Upper lobe of left lung (tissue), 4 donors: ENCODE measurements around the gene CLCN6.

Source experiments
- EP300 ChIP-seq, 4 donors: sonication (generic); formaldehyde crosslinking; IDR thresholded peaks; one replicate each; pipeline ENCODE4 v1.5.1; 2017; ENCODE audit warnings: antibody characterized with exemption in 4 of 4, control low read depth in 2 of 4
- POLR2A ChIP-seq, 4 donors: fragments of 450-650 bp; IDR thresholded peaks; one replicate each; pipeline ENCODE4 v1.5.1; 2016 to 2017; ENCODE audit warnings: antibody characterized with exemption in 4 of 4, mild to moderate bottlenecking in 2 of 4
- TF ChIP-seq, protein P1 (sequence below), 6 experiments: fragments of 450-650 bp in 4 of 6; fragments of 200-600 bp in 2 of 6; sonication (generic) in 2 of 6; IDR thresholded peaks; one replicate each; pipeline ENCODE4 v1.5.1; 2016 to 2019; ENCODE audit warnings: antibody characterized with exemption in 6 of 6

GRCh38 chr1:11799099-11799498 lies 6.9 kb upstream of the CLCN6 start:
- TF ChIP-seq EP300 (IDR thresholded peaks at IDR 0.05) (no peak), POLR2A (IDR thresholded peaks at IDR 0.05) (no peak)
- TF ChIP-seq, protein P1, sequence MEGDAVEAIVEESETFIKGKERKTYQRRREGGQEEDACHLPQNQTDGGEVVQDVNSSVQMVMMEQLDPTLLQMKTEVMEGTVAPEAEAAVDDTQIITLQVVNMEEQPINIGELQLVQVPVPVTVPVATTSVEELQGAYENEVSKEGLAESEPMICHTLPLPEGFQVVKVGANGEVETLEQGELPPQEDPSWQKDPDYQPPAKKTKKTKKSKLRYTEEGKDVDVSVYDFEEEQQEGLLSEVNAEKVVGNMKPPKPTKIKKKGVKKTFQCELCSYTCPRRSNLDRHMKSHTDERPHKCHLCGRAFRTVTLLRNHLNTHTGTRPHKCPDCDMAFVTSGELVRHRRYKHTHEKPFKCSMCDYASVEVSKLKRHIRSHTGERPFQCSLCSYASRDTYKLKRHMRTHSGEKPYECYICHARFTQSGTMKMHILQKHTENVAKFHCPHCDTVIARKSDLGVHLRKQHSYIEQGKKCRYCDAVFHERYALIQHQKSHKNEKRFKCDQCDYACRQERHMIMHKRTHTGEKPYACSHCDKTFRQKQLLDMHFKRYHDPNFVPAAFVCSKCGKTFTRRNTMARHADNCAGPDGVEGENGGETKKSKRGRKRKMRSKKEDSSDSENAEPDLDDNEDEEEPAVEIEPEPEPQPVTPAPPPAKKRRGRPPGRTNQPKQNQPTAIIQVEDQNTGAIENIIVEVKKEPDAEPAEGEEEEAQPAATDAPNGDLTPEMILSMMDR (IDR thresholded peaks at IDR 0.05) = no peak
